ENCODE data around the gene PRR23E.

Gene PRR23E

DNA sequence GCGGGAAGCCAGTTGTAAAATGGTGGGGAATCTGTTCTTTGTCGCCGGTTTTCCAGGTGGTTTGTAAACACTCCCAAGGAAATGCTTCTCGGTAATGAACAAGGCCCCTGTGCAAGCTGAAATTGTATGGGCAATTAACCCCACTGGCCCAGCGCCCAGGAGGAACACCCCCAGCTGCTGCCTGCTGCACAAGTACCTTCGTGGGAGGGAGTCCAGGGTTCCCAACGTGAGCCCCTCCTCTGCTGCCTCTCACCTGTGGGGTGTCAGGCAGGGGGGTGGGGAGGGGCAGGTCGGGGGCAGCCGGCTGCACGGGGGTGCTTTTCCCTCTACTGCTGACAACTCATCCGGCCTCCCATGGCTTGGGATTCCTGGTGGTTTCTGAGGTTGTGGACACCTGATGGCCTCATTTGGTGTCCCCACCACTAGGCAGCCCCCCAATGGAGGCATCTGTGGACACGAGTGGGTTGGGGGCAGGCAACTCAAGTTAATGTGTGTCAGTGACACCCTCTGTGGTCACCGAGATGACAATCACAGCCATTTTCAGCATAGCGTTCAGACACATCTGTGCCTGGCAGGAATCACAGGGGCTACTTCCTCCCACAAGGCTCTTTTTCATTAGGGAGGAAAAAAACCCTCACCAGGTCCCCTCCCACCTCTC is 35.6 kb upstream of the PRR23E start:
- no peak overlapping the region for H3K4me3 ChIP-seq (ENCODE audit: low read depth, low read length)
- TF ChIP-seq, protein P1, sequence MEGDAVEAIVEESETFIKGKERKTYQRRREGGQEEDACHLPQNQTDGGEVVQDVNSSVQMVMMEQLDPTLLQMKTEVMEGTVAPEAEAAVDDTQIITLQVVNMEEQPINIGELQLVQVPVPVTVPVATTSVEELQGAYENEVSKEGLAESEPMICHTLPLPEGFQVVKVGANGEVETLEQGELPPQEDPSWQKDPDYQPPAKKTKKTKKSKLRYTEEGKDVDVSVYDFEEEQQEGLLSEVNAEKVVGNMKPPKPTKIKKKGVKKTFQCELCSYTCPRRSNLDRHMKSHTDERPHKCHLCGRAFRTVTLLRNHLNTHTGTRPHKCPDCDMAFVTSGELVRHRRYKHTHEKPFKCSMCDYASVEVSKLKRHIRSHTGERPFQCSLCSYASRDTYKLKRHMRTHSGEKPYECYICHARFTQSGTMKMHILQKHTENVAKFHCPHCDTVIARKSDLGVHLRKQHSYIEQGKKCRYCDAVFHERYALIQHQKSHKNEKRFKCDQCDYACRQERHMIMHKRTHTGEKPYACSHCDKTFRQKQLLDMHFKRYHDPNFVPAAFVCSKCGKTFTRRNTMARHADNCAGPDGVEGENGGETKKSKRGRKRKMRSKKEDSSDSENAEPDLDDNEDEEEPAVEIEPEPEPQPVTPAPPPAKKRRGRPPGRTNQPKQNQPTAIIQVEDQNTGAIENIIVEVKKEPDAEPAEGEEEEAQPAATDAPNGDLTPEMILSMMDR (IDR thresholded peaks at IDR 0.05; ENCODE audit: low read depth, low read length), result no peak

DNA sequence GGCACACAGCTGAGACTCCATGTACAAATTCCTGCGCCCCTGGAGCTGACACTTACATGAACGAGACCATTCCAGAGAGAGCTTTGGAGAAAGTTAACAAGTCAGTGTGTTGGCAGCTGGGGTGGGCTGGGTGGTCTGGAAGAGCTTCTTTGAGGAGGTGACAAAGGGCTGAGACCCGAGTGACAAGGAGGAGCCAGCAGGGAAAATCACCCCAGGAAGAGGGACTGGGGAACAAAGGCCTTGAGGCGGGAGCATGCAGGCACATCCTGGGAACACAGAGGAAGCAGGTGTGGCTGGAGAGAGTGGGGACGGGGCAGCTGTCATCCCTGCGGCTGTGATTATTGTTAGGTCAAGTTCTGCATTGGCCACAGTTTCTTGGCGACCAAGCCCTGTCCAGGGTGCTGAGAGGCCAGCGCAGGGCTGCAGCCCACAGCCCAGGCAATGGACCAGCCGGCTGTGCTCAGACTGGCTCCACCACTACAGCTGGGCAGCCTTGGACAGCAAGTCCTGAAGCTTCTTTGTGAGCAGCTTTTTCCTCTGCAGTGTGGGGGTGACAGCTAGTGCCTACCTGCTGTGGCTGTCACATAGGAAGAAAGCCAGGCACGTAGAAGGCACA is 34.2 kb upstream of the PRR23E start:
- TF ChIP-seq, protein P1 (IDR thresholded peaks at IDR 0.05; ENCODE audit: low read depth, low read length), result no peak
- no peak overlapping the region for H3K4me3 ChIP-seq (ENCODE audit: low read depth, low read length)

DNA sequence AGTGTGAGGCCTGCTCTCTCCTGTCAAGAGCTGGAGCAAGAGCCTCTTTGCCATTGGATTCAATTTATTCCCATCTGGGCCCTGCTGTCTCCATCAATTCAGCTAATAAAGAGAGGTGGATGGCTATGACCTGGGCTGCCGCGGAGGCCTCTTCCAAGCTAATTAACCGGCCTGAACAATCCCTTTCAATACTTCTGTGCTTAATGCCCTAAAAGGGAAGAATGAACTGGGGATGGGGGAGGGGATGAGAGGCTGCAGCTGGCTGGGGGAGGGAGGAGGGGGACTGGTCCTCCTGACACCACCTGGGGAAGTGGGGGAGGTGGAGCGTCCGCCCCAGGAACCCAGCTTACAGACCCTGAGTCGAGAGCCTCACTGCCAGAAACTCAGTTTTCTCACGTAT is 33.4 kb upstream of the PRR23E start:
- no peak overlapping the region for H3K4me3 ChIP-seq (ENCODE audit: low read depth, low read length)
- TF ChIP-seq, protein P1 (IDR thresholded peaks at IDR 0.05; ENCODE audit: low read depth, low read length), result no peak

DNA sequence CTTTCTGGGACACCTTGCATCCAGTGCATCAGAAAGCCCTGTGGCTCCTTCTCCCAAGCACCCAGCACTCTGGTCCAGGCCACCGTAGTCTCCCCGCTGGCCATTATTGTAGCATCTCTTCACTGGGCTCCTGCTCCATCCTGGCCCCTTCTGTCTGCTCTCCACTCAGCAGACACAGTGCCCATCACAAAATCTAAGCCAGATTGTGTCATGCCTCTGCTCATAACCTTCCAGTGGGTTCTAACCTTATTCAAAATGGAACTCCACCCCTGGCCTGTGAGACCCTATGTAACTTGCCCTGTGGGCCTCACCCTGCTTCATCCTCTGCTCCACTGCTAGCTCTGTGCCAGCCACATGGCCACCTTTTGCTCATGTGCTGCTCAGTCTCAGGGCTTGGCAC is 31.7 kb upstream of the PRR23E start:
- TF ChIP-seq, protein P1 (IDR thresholded peaks at IDR 0.05; ENCODE audit: low read depth, low read length), result no peak
- H3K4me3 ChIP-seq (ENCODE audit: low read depth, low read length), result no peak overlapping the region

DNA sequence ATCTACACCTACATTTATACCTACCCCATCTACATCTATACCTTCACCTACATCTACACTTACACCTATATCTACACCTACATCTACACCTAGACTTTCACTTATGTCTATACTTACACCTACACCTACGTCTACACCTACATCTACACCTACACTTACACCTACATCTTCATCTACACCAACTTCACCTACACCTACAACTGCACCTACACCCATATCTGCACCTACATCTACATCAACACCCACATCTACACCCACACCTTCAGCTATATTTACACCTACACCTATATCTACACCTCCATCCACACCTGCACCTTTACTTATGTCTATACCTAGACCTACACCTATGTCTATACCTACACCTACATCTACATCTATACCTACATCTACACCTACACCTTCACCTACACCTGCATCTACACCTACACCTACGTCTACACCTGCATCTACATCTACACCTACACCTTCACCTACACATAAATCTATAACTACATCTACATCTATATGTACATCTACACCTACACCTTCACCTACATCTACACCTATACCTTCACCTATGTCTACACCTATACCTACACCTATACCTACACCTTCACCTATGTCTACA is 30.9 kb upstream of the PRR23E start:
- H3K4me3 ChIP-seq (ENCODE audit: low read depth, low read length), result no peak overlapping the region
- TF ChIP-seq, protein P1 (IDR thresholded peaks at IDR 0.05; ENCODE audit: low read depth, low read length), result no peak

DNA sequence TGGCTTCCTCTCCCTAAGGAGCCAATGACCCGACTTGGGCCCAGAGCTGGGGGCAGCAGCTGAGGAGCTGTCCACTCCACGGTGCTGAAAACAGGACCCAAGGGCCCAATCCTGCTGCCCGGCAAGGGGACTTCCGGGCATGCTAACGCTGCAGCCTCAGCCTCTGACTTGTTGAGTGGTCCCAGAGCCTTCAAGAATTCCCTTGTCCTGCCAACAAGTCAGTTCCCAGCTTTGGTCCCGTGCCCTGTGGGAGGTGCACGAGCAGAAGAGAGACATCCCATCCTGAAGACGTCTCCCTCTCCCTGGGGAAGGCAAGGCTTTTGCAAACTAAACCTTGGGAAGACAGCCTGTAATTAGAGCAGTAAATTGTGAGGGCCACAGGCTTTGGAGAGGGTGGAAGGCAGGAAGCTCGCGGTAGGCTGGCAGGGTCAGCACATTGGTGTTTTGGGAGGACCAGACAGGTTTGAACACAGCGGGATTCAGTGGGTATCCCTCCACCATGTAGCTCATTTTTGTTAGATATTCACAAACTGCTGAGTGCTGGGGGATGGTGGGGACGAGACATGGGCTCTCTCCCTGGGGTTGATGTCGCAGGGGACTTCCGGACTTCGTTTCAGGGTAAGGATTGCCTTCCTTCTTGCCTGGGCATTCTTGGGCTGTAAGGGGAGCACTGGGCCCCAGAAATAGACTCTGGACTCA is 29.8 kb upstream of the PRR23E start:
- no peak overlapping the region for H3K4me3 ChIP-seq (ENCODE audit: low read depth, low read length)
- TF ChIP-seq, protein P1 (IDR thresholded peaks at IDR 0.05; ENCODE audit: low read depth, low read length), result no peak

DNA sequence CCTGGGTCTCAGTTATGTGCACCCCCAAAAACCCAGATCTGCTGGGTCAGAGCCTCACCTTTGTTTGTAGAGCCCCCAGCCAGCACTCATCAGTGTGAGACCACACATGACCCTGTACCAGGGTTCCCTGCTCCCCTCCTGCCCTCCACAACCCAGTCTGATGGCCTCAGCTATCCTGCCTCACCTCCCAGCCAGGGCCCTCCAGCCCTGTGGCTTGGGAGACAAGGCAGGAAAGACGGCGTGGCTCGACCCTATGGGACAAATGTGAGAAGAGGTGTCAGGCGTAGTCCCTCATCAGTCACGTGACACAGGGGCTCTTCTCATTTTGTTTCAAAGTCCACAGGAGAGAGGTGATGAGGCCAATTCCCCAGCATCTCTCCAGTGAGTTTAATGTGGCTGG is 28.3 kb upstream of the PRR23E start:
- no peak overlapping the region for H3K4me3 ChIP-seq (ENCODE audit: low read depth, low read length)
- TF ChIP-seq, protein P1 (IDR thresholded peaks at IDR 0.05; ENCODE audit: low read depth, low read length), result no peak

Measured in WI38 (cell line).